Left forelimb (tissue), 1 donor: ENCODE results near the gene ARSI.

Experiments used
- DNase-seq: peaks from one replicate; pipeline ENCODE4 v3.0.0-alpha.2; 2018; ENCODE audit warnings: low spot score

ARSI gene

DNA sequence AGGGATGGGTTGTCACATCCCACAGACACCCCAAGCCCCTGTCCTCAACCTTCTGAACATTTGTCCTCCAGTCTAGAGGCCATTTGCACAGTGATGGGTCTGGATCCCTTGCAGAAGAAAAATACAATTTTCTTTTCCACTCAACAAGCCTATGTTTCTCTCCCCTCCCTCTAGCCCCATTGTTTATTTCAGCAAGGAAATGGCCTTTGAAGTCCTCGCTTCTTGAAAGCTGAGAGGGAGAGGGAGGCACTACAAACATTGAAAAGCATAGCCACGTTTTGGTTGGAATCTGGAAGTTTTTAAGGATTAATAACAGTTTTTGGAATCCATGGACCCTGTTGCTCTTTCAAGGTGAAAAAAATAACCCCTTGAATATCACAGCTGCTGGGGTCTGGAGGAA, 24.0 kb upstream of the ARSI start:
- no peak for DNase-seq

DNA sequence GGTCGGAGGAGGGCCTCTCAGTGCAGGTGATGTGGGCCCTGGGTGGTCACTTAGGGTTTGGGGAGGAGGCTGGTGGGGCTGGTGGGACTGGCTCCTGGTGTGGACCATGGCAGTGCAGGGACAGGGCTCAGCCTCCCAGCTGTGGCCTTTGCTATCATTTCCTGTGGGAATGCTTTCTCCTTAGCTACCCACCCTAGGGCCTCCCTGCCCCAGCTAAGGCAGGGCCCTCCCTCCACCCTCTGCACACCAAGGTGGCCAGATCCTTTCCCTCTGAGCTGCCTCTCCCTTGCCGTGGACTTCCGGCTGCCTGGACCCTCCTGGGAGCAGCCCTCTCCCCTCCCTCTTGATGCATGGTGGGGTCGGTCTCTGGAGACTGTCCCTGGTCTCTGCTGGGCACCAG, 22.7 kb upstream of the ARSI start:
- DNase-seq, result no peak

DNA sequence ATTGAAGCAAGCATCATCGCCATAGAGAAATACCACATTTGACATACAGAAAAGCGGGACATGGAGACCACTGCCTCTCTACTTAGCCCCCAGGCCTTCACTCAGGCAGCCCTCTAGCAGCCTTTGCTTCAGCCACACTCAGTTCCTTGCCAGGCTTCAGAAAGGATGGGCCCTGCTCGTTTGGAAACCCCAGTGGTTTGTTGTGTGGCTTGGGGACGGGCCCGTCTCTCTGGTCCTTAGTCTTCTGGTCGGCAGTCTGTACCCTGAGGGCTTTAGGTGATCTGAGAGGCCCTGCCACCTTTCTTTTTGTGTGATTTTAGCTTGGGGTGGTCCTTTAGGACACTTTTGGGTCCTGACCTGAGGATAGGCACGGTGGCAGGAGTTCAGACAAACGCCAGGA, 21.1 kb upstream of the ARSI start:
- DNase-seq, result no peak

DNA sequence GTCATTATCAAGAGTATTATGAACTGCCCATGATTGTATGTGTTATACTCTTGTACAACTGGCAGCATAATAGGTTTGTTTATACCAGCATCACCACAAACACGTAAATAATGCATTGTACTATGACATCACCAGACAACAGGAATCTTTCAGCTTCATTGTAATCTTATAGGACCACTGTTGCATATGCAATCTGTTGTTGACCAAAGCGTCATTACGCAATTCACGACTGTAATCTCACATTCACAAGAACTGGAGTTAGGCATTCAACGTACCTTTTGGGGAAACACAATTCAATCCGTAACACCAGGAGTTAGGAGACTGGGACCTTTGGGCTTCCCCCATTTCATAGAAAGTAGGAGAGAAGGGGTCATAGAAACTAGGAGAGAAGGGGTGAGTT, 20.4 kb upstream of the ARSI start:
- DNase-seq, result no peak

DNA sequence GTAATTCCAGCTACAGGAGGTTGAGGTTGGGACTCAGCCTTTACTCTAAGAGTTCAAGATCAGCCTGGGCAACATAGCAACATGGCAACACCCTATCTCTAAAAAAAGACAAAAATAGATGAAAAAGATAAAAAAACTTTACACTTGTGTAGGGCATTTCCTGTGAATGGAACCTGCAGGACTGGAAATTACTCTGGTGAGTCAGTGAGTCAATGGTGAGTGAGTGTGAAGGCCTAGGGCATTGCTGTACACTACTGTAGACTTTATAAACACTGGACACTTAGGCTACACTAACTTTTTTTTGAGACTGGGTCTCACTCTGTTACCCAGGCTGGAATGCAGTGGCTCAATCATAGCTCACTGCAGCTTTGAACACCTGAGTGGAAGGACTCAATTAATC, 19.5 kb upstream of the ARSI start:
- DNase-seq, result no peak

DNA sequence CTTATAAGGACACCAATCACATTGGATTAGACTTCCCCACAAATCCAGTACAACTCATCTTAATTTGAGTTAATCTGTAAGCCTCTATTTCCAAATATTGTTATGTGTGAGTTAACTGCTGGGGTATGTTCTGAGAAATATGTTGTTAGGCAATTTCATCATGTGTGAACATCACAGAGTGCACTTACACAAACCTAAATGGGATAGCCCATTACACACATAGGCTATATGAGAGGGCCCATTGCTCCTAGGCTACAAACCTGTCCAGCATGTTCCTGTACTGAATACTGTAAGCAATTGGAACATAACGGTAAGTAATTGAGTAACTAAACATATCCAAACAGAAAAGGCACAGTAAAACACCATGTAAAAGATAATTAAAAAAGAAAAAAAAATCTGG, 19.1 kb upstream of the ARSI start:
- no peak for DNase-seq

DNA sequence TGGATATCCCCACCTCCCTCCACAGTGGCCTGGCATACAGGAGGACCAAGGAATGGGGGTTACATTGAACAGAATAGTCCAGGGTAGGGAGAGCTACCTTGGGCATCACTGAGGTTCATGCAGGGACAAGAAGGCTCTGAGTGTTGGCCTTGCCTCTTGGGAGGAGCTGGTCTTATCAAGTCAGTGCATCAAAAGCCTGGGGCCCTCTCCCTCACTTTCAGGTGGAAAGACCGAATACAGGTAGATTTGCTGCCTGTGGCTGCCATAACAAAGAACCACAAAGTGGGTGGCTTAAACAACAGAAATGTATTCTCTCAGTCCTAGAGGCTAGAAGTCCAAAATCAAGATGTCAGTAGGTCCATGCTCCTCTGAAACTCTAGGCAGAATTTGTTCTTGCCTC, 18.5 kb upstream of the ARSI start:
- no peak for DNase-seq

DNA sequence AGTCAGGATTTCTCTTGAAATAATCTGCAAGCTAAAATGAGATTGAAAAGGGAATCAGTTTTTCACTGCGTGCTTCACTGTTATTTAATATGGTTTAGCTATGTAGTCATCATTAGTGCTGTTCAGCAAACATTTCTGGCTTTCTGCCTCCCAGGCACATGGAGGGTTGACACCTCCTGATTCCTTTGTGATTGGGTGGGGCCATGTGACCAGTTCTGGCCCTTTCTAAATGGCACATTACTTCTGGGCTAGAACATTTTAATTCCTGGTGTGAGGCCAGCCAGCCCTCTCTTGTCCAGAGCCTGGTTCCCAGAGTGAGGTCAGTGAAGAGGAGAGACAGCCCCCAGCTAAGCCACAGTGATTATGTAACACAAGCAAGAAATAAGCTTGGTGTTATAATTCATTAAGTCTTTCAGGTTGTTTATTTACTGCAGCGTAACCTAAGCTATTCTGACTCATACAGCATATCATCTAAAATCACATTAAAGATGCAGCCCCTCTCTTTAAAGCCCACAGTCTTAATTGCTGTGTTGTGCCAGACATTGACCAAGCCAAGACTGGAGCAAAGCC, 17.4 kb upstream of the ARSI start:
- DNase-seq, result no peak

DNA sequence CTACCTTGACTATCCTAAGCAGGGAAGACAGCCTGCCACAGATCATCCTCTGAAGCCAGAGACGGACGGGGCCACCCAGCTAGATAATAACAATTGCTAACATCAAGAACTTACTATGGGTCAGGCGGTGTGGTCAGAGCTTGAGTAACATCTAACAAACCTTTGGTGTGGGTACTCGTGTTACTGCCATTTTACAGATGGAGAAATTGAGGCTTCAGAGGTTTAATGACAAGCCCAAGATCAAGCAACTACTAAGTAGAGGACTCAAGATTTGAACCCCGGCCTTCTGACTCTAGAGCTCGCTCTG, 16.7 kb upstream of the ARSI start:
- no peak for DNase-seq

DNA sequence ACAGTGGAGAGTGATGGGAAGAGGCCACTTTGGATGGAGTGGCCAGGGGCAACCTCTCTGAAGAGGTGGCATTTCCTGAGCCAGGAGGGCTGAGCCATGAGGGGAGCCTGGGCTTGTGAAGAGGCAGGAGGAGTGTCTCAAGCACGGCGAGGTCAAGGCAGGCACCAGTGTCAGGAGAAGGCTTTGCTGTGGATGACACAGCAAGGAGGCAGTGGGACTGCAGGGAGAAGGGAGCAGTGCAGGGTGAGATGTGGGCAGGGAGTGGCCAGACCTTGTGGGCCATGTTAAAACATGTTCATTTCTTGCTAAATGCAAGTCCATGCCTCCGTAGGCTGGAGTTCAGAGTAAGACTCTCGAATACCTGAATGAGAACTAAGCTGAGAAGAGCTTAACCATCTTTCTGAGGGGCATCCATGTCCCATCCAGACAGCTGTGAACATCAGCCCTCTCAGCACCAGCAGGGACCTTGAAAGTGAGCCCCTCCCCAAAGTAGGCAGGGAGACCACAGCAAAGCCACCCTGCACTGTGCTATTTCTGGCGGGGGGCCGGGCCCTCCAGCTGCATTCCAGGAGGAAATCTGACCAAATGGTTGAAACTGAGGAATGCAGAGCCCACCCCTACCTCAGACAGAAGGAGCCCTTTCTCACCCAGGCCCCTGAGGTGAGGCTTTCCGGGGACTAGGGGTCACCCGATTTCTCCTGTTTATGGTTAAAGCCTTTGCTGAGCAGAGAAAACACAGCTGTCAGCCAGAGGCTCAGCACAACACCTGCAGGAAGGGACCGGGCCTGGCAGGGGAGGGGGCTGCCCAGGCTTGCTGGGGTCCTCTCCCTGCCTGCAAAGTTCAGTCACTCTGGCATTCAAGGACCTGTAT, 16.1 kb upstream of the ARSI start:
- DNase-seq, result no peak

DNA sequence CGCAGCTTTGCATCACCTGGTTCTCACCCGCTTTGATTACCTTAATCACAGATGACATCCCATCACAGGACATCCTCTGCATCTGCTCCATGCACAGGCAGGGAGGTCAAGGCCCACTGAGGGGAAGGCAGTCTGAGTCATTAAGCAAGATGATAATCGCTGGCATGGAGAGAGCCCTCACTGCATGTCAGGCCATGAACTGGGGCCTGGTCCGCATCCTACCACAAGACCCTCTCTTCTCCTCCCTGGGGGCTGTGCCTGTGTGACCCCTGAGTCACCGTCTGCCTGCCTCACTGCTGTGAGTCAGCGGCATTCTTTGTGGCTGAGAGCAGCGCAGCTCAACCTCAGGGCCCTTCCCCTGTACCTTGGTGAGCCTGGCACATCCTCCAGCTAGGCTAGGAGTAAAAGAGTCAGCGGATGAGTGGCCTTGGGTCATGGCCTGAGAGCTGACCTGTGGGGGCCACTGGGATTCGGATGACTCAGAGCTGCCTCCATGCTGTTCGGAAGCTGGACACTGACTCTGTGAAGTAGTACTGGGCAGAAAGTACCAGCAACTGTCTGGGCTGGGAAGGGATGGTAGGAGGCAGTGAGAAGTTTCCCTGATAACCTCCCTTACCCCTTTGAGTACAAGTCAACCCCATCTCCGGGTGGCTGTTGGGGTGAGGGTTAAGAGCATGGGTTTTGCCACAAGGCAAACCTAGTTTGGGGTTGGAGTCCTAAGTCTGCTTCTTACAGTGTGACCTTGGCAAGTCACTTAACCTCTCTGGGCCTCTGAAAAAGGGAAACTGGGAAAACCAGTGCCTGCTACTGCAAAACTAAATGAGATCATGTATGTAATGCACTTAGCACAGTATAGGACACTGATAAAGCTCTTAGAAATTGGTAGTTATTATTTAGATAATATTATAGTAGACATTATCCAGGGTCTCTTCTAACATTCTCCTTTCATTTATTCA, 14.6 kb upstream of the ARSI start:
- no peak for DNase-seq

DNA sequence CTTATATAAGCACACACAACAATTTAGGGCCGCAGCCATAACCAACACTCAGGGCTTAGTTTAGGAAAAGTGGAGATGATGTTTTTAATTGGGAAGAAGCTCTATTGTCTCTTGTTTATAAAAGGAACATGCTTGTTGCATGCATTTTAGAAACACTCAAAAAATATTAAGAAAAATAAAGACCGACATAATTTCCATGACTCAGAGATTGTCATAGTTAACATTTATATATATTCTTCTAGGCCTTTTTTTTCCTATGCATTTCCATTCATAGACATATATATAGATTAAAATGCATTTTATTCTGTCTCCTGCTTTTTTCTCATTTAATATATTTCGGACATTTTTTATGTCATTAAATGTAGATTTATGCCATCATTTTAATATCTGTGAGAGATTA, 13.6 kb upstream of the ARSI start:
- DNase-seq, result no peak

DNA sequence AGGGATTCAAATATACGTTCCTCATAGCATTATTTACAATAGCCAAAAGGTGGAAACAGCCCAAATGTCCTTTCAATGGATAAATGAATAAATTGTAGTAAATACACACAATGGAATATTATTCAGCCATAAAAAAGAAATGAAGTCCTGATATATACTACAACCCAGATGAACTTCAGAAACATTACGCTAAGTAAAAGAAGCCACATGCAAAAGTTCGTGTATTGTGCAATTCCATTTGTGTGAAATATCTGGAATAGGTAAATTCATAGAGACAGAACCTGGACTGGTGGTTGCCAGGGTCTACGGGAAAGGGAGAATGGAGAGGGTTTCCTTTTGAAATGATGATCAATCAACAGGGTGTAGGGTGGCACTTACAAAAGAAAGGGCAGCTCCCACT, 12.5 kb upstream of the ARSI start:
- no peak for DNase-seq

DNA sequence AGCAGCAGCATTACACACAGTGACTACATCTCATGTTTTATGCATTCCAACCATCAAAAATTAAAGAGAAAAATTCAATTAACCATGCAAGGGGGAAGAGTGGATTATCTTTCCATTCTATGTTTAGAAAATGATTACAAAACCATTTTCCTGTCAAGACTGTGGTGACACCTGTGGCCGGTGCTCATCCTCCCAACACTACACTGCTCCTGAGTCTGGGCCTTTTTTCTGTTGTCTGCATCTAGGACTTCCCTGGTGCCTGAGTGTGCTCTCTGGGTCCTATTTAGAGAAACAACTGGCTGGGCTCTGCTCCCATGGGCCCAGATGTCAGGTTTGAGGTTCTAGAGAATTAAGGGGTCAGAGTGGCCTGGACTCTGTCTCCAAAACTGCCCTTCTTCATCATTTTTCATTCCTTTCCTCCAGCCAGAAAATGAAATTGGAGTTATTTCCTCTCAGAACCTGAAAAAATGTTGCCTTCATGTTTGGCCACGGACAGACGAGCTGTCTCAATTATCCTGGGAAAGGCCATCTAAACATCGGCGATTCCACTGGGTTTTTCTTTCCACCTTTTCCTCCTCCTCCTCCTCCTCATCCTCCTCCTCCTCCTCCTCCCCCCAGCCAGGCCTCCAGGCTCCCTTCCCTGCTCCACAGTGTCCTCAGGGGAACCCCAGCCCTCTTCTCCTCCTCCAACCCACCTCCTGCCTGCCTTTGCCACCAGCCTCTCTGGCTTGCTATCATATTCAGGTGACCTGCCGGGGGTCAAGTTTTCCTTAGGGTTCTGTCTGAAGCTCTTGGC, 11.4 kb upstream of the ARSI start:
- no peak for DNase-seq

DNA sequence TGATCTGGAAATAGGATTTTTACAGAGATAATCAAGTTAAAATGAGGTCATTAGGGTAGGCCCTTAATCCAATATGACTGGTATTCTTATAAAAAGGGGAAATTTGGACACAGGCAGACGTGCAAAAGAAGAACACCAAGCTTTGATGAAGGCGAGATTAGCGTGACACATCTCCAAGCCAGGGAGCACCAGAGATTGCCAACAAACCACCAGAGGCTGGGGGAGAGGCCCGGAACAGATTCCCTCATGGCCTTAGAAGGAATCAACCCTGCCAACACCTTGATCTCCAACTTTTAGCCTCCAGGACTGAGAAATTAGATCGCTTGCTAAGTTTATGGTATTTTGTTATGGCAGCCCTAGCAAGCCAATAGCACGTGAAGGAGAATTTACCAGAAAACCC, 10.8 kb upstream of the ARSI start:
- no peak for DNase-seq

DNA sequence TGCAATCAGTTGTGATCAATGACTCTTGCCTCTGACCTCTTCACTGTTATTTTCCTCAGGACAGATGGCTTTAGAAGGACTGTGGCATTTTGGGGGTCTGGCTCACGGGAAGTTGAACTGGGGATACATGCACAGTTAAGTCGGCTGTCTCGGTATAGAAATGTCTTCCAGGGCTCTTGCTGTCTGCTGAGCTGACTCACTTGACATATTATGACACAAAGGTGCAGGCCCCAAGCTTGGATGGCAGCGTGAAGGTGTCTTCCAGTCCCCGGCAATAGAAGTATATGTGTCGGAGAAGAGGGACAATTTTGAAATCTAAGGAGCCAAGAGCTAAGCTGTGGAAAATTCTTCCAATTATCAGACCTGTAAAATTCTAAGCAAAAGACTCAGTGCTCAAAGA, 9.8 kb upstream of the ARSI start:
- DNase-seq, result no peak

DNA sequence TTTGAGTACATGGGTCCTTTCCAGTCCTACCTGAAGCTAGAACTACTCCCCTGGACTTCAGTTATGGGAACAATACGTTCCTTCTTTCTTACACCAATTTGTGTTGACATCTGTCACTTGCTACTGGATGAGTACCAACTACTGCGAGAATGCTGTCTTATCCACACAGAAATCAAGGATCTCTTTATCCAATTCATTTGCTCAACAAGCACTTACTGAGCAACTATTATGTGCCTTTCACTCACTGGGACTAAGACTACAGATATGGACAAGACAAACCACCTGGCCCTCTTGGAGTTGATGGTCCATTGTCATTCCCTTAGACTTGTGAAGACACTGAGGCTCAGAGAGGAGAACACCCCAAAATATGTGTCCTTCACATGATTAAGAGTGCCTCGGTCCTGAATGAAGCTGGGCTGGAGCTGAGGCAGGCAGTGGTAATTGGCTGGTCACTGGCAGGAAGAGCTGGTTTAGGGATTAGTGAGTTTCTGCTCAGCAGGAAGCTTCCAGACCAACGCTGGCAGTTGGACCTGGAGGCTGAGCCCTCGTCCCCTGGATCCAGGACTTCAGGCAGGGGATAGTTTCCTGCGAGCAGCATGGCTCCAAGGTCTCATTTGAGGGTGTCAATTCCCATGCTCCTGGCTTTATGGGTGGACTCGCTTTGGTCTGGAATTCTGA, 8.4 kb upstream of the ARSI start:
- DNase-seq, result no peak

DNA sequence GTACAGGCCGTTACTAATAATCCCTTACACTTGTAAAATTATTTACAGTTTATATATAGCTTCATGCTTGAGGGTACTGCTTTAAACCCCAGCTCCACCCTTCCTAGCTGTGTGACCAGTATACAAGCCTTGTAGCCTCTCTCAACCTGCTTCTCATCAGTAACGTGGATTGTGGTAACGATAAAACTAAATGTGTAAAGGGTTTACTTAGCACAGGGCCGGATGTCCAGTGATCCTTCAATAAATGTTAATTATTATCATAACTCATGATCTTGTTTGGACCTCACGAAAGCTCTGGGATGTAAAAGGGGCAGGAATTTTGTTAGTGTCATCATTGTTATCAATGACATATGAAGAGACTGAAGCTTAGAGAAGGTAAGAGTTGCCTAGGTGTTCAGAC, 7.5 kb upstream of the ARSI start:
- DNase-seq, result no peak

DNA sequence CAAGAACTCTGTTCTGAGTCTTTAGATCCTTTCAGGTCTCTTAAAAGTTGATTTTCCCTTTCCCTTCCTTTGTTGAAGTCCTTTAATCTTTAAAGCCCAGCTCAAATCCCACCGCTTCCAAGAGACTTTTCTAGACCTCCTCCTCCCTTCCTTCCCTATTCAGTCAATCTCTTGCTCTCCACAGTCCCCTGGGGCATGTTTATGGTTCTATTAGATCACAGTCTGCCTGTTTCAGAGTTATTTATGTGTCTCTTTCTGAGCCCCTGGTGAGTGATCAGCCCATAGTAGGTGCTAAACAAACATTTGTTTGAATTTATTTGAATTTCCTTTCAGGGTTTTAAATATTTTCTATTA, 7.2 kb upstream of the ARSI start:
- DNase-seq, result no peak

DNA sequence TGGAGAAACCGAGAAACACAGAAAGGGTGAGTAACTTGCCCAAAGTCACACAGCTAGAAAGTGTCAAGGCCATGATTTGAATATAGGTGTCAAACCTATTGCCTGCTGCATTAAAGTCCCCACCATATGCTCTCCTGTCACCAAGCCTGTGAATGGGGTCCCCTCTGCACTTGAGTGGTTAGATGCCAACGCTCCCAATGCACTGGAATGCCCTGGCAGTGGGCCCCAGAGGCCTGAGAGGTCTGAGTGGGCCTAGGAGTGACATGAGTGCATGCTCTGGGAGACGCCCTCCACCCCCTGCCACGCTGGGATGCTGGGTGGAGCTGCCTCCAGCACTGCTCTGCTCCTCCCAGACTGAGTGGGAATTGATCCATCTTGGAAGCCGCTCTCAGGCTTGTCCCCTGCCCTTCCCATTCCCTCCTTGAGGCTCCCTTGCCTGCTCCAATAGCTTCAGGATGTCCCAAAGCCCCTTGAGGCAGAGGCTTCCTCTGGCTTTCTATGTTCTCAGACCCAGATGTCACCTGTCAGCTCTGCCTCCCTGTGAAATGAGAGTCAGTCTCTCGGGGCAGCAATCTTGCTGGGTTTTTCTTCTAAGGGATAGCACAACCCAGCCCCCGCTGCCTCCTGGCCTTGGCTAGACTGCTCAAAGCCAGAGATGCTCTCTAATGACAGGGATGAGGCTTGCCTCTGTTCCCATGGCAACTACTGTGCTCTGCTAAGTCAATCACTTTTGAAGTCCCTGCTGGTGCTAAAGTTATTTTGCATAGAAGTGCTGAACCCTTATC, 6.6 kb upstream of the ARSI start:
- no peak for DNase-seq
